CD4-positive, alpha-beta T cell treated with Interleukin-6 for 4 hours (primary cell): ENCODE results near the gene FGF4.
"Not testable (repeated sequence)": the region's sequence is repeated elsewhere in the genome, so short reads cannot be mapped to it uniquely, and the experiment has no call there.

Experiments used
- DNase-seq: peaks from one replicate; pipeline ENCODE4 v3.0.0-alpha.2; 2020; ENCODE audit warnings: mixed read lengths

The FGF4 gene

GRCh38 chr11:69771466-69771865 is 3.7 kb downstream of the FGF4 start:
- DNase-seq, result no peak

- DNase-seq, result no peak
Measured at GRCh38 chr11:69770540-69770939, 4.6 kb downstream of the FGF4 start.

GRCh38 chr11:69765498-69765995 is 9.6 kb downstream of the FGF4 start:
- DNase-seq, result no peak

GRCh38 chr11:69764918-69765317 is 10.2 kb downstream of the FGF4 start:
- not testable (repeated sequence) for DNase-seq

- no peak for DNase-seq
Measured at GRCh38 chr11:69760319-69760718, 14.8 kb downstream of the FGF4 start.

GRCh38 chr11:69752890-69753289 is 22.3 kb downstream of the FGF4 start:
- no peak for DNase-seq

GRCh38 chr11:69750875-69751597 is 24.1 kb downstream of the FGF4 start:
- no peak for DNase-seq

- no peak for DNase-seq
Measured at GRCh38 chr11:69750108-69750850, 24.9 kb downstream of the FGF4 start.

GRCh38 chr11:69748637-69749036 is 26.5 kb downstream of the FGF4 start:
- DNase-seq, result no peak

GRCh38 chr11:69746752-69747742 is 28.1 kb downstream of the FGF4 start:
- DNase-seq, result no peak

GRCh38 chr11:69746140-69746539 is 29.0 kb downstream of the FGF4 start:
- DNase-seq, result no peak

- DNase-seq, result no peak
Measured at GRCh38 chr11:69745201-69745600, 29.9 kb downstream of the FGF4 start.

GRCh38 chr11:69744435-69744834 is 30.7 kb downstream of the FGF4 start:
- no peak for DNase-seq

- no peak for DNase-seq
Measured at GRCh38 chr11:69734841-69735240, 40.3 kb downstream of the FGF4 start.

GRCh38 chr11:69734367-69734766 is 40.8 kb downstream of the FGF4 start:
- DNase-seq, result no peak

- no peak for DNase-seq
Measured at GRCh38 chr11:69732910-69733309, 42.2 kb downstream of the FGF4 start.

- DNase-seq, result no peak
Measured at GRCh38 chr11:69731110-69731509, 44.0 kb downstream of the FGF4 start.

- no peak for DNase-seq
Measured at GRCh38 chr11:69730500-69730899, 44.6 kb downstream of the FGF4 start.

GRCh38 chr11:69729252-69729651 is 45.9 kb downstream of the FGF4 start:
- no peak for DNase-seq

- DNase-seq, result no peak
Measured at GRCh38 chr11:69727266-69727665, 47.9 kb downstream of the FGF4 start.

- no peak for DNase-seq
Measured at GRCh38 chr11:69726481-69726880, 48.7 kb downstream of the FGF4 start.

- DNase-seq, result no peak
Measured at GRCh38 chr11:69726019-69726418, 49.1 kb downstream of the FGF4 start.

GRCh38 chr11:69721745-69722144 is 53.4 kb downstream of the FGF4 start:
- DNase-seq, result no peak
